Gastrocnemius medialis (tissue), 4 donors: Measurements from ENCODE around the gene PGM2. TPM values are rescaled to one million over a fixed set of nuclear protein-coding genes. Genes with fewer than 3 reads are reported as not detected.

Experiments
- ATAC-seq, 2 donors: fragments of 150-250 bp; one replicate each; pipeline ENCODE4 v1.9.1; 2016
- DNase-seq, 2 donors: peaks; one replicate each; pipeline ENCODE4 v3.0.0-alpha.2; 2019
- H3K27ac ChIP-seq, 4 donors: fragments of 200-600 bp; sonication (generic); 1 replicate in 1 of 4; 2 replicates in 3 of 4; pipeline ENCODE4 v1.5.1; 2016 to 2018; ENCODE audit warnings: mild to moderate bottlenecking in 2 of 4, moderate library complexity in 1 of 4
- H3K27me3 ChIP-seq, 3 donors: fragments of 200-600 bp; sonication (generic) in 2 of 3; 1 replicate in 1 of 3; 2 replicates in 2 of 3; pipeline versions ENCODE4 v1.5.1 to v1.6.0; 2016 to 2019; ENCODE audit warnings: mild to moderate bottlenecking in 1 of 3, moderate library complexity in 1 of 3
- H3K36me3 ChIP-seq, 2 donors: fragments of 200-600 bp; sonication (generic) in 1 of 2; one replicate each; pipeline ENCODE4 v1.5.1; 2017 to 2018
- H3K4me1 ChIP-seq, 2 donors: fragments of 200-600 bp; sonication (generic) in 1 of 2; one replicate each; pipeline ENCODE4 v1.5.1; 2016 to 2017; ENCODE audit warnings: mild to moderate bottlenecking in 2 of 2
- H3K4me3 ChIP-seq, 4 donors: fragments of 200-600 bp; sonication (generic) in 3 of 4; 1 replicate in 1 of 4; 2 replicates in 3 of 4; pipeline ENCODE4 v1.5.1; 2016 to 2019; ENCODE audit warnings: mild to moderate bottlenecking in 2 of 4
- H3K9me3 ChIP-seq, 3 donors: fragments of 200-600 bp; sonication (generic) in 2 of 3; 1 replicate in 1 of 3; 2 replicates in 2 of 3; pipeline ENCODE4 v1.5.1; 2016 to 2019
- CTCF ChIP-seq, 5 experiments: fragments of 450-650 bp in 3 of 5; fragments of 200-600 bp in 2 of 5; sonication (generic) in 2 of 5; IDR thresholded peaks in 4 of 5; conservative IDR thresholded peaks in 1 of 5; 1 replicate in 4 of 5; 2 replicates in 1 of 5; pipeline ENCODE4 v1.5.1; 2016 to 2019; ENCODE audit warnings: antibody characterized with exemption in 5 of 5, mild to moderate bottlenecking in 3 of 5, moderate library complexity in 3 of 5
- POLR2A ChIP-seq, 2 donors: fragments of 450-650 bp; IDR thresholded peaks; one replicate each; pipeline ENCODE4 v1.6.1; 2017; ENCODE audit warnings: antibody characterized with exemption in 2 of 2, mild to moderate bottlenecking in 2 of 2, moderate library complexity in 2 of 2
- in situ Hi-C, 4 donors: fragments of 200-750 bp; cut with MboI; loops; one replicate each; pipeline versions ENCODE4 v1.15.0 to v1.8.0; 2017; ENCODE audit warnings: low sequenced_read_pairs in 4 of 4
- intact Hi-C: fragments of 100-400 bp; cut with DNase I; formaldehyde crosslinking; loops from one replicate; pipeline ENCODE4 v1.15.1; 2023; ENCODE audit warnings: low total_unique reads
- total RNA-seq, 4 donors: library from RNA; depleted of rRNA; stranded (reverse); fragments of >200 nt; gene quantifications; one replicate each; pipeline versions ENCODE4 v1.1.0 to v1.2.3, GENCODE V29; 2016

PGM2 gene
- total RNA-seq, 4 donors from 2014 or later = 0.92 to 3.7 (median 2.1) TPM

GRCh38 chr4:37845201-37845600 is 18.7 kb downstream of the PGM2 start:
- Histone ChIP-seq H3K4me3 (no peak overlapping the region), H3K36me3 (peaks cover 0 to 34% of the 10 kb centered on the region in 2 donors), H3K27ac (no peak overlapping the region), H3K27me3 (no peaks in the 10 kb centered on the region), H3K4me1 (no peaks in the 10 kb centered on the region), H3K9me3 (no peaks in the 10 kb centered on the region)
- no peak for TF ChIP-seq CTCF (IDR thresholded peaks at IDR 0.05 in 4 of 5, conservative IDR thresholded peaks at IDR 0.05 in 1 of 5)
- no peak for TF ChIP-seq POLR2A (IDR thresholded peaks at IDR 0.05)
- intact Hi-C loops (no loop called here), in situ Hi-C loops (no loop called here)
- DNase-seq (no peak), ATAC-seq (no peak)

DNA sequence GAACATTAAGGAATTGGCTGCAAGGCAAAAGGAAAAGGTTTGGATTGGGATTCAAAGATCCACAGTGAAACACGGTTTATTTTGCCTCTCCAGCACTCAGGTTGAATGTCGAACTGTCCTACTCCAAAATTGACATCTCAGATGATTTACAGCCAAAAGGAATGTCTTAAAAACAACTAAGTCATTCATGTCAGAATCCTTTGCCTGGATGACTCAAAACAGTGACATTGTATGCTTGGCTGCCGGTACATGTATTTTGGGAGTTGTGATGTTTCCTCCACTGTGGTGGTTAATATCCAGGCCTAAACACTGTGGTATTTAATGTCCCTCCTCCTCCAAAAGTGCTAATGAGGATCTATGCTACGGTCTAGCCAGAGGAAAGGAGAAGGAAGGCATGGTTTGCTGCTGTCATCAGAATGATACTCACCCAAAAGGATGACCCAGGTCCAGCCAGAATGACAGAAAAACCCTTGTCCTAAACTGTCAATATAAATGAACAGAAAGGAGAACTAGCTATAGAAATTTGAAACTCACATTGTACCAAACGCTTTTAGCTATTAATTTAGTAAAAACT is 20.9 kb downstream of the PGM2 start:
- Histone ChIP-seq H3K9me3 (no peaks in the 10 kb centered on the region), H3K36me3 (peaks cover 0 to 26% of the 10 kb centered on the region in 2 donors), H3K4me3 (no peak overlapping the region), H3K27me3 (no peaks in the 10 kb centered on the region), H3K27ac (no peak overlapping the region), H3K4me1 (no peaks in the 10 kb centered on the region)
- ATAC-seq (no peak), DNase-seq (no peak)
- intact Hi-C loops (no loop called here), in situ Hi-C loops (no loop called here)
- TF ChIP-seq POLR2A (IDR thresholded peaks at IDR 0.05) = no peak
- no peak for TF ChIP-seq CTCF (IDR thresholded peaks at IDR 0.05 in 4 of 5, conservative IDR thresholded peaks at IDR 0.05 in 1 of 5)

DNA sequence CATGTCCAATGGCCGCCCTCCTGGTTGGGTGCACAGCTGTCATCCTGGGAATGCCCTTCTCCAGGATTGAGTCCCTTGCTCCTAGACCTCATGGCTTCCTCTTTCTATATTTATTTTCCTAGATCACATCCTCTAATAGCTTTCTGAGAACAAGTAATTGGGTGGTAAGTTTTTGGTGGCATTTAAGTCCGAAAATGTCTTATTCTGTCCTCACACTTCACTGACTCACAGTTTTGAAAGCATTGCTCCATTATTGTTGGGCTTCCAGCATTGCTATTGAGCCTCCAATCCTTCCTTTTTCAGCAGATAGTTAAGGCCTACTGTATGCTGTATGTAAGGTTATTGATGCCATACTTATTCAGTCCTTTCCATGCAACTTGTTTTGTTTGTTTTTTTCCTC is 25.9 kb downstream of the PGM2 start:
- TF ChIP-seq POLR2A (IDR thresholded peaks at IDR 0.05) (no peak), CTCF (IDR thresholded peaks at IDR 0.05 in 4 of 5, conservative IDR thresholded peaks at IDR 0.05 in 1 of 5) (no peak)
- ATAC-seq (no peak), DNase-seq (no peak)
- Histone ChIP-seq H3K4me1 (no peaks in the 10 kb centered on the region), H3K27ac (no peak overlapping the region), H3K36me3 (peaks cover 0 to 7% of the 10 kb centered on the region in 2 donors), H3K4me3 (no peak overlapping the region), H3K9me3 (no peaks in the 10 kb centered on the region), H3K27me3 (no peaks in the 10 kb centered on the region)
- in situ Hi-C loops (no loop called here), intact Hi-C loops (no loop called here)

GRCh38 chr4:37858112-37858511 is 31.6 kb downstream of the PGM2 start:
- TF ChIP-seq POLR2A (IDR thresholded peaks at IDR 0.05) (no peak), CTCF (IDR thresholded peaks at IDR 0.05 in 4 of 5, conservative IDR thresholded peaks at IDR 0.05 in 1 of 5) (no peak)
- H3K27ac ChIP-seq = no peak overlapping the region
- no peaks in the 10 kb centered on the region for H3K4me1 ChIP-seq
- H3K9me3 ChIP-seq = no peaks in the 10 kb centered on the region
- no peak overlapping the region for H3K4me3 ChIP-seq
- no peak for ATAC-seq
- in situ Hi-C loops = no loop called here
- H3K36me3 ChIP-seq = no peaks in the 10 kb centered on the region
- no peak for DNase-seq
- intact Hi-C loops = no loop called here
- no peaks in the 10 kb centered on the region for H3K27me3 ChIP-seq

DNA sequence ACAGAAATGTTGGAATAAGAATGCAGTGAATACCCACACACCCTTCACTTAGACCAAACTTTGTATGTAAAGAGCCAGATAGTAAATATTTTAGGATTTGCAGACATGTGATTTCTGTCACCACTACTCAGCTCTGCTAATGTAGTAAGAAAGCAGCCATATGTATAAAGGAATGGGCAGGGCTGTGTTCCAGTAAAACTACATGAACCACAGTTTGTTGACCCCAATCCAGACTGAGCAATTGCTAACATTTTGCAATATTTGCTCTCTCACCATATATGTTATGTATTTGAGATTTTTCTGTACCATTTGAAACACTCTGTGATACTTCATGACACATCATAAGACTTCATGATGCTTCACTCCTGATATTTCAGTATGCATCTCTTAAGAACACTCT is 32.4 kb downstream of the PGM2 start:
- no peaks in the 10 kb centered on the region for H3K4me1 ChIP-seq
- DNase-seq = no peak
- intact Hi-C loops (no loop called here), in situ Hi-C loops (no loop called here)
- no peaks in the 10 kb centered on the region for H3K9me3 ChIP-seq
- H3K36me3 ChIP-seq = no peaks in the 10 kb centered on the region
- H3K27ac ChIP-seq = no peak overlapping the region
- TF ChIP-seq CTCF (IDR thresholded peaks at IDR 0.05 in 4 of 5, conservative IDR thresholded peaks at IDR 0.05 in 1 of 5) (no peak), POLR2A (IDR thresholded peaks at IDR 0.05) (no peak)
- ATAC-seq = no peak
- no peak overlapping the region for H3K4me3 ChIP-seq
- H3K27me3 ChIP-seq = no peaks in the 10 kb centered on the region
